Body of pancreas (tissue), 4 donors: ENCODE results near the gene RNF13. TPM values are rescaled to one million over a fixed set of nuclear protein-coding genes. Genes with fewer than 3 reads are reported as not detected.
"Not testable (repeated sequence)": the region's sequence is repeated elsewhere in the genome, so short reads cannot be mapped to it uniquely, and the experiment has no call there.

Experiments
- ATAC-seq: fragments of 150-250 bp; one replicate; pipeline ENCODE4 v1.9.1; 2016
- DNase-seq, 4 donors: peaks; one replicate each; pipeline ENCODE4 v3.0.0-alpha.2; 2019
- H3K27ac ChIP-seq, 4 donors: fragments of 200-600 bp; sonication (generic); 1 replicate in 3 of 4; 2 replicates in 1 of 4; pipeline versions ENCODE4 v1.5.1 to v1.6.1; 2016 to 2019; ENCODE audit warnings: mild to moderate bottlenecking in 1 of 4, mixed read lengths in 1 of 4, moderate library complexity in 1 of 4
- H3K27me3 ChIP-seq, 2 donors: fragments of 200-600 bp; sonication (generic); one replicate each; pipeline ENCODE4 v1.6.0; 2016; ENCODE audit warnings: mild to moderate bottlenecking in 1 of 2
- H3K36me3 ChIP-seq, 2 donors: fragments of 200-600 bp; sonication (generic); replicated peaks in 1 of 2; 2 replicates each; pipeline ENCODE4 v1.5.1; 2016; ENCODE audit warnings: low read depth in 2 of 2; ENCODE audit not compliant: insufficient read depth in 1 of 2
- H3K4me1 ChIP-seq: fragments of 200-600 bp; sonication (generic); one replicate; pipeline ENCODE4 v1.6.0; 2016
- H3K4me3 ChIP-seq, 2 donors: fragments of 200-600 bp; sonication (generic); 1 replicate in 1 of 2; 2 replicates in 1 of 2; pipeline ENCODE4 v1.5.1; 2016 to 2019
- H3K9me3 ChIP-seq, 3 donors: fragments of 200-600 bp; sonication (generic); 1 replicate in 2 of 3; 2 replicates in 1 of 3; pipeline ENCODE4 v1.5.1; 2016
- CTCF ChIP-seq, 7 experiments: fragments of 450-650 bp in 4 of 7; fragments of 200-600 bp in 3 of 7; sonication (generic) in 3 of 7; IDR thresholded peaks; one replicate each; pipeline ENCODE4 v1.5.1; 2016 to 2019; ENCODE audit warnings: antibody characterized with exemption in 7 of 7
- POLR2A ChIP-seq, 3 donors: fragments of 450-650 bp; IDR thresholded peaks; one replicate each; pipeline ENCODE4 v1.6.1; 2016; ENCODE audit warnings: antibody characterized with exemption in 3 of 3, mild to moderate bottlenecking in 2 of 3
- WGBS, 2 donors: methylation state at CpG; one replicate each; pipeline ENCODE4 v1.1.5; 2017; 5-methylcytosine and 5-hydroxymethylcytosine counted together
- intact Hi-C: fragments of 100-400 bp; cut with DNase I; formaldehyde crosslinking; loops from one replicate; pipeline ENCODE4 v1.15.1; 2023
- total RNA-seq, 2 donors: library from RNA; depleted of rRNA; stranded (reverse); fragments of >200 nt; gene quantifications; one replicate each; pipeline ENCODE4 v1.1.0, GENCODE V29; 2016

RNF13 gene
- total RNA-seq, 2 donors from 2014 or later: 26.4 to 52.4 TPM

DNA sequence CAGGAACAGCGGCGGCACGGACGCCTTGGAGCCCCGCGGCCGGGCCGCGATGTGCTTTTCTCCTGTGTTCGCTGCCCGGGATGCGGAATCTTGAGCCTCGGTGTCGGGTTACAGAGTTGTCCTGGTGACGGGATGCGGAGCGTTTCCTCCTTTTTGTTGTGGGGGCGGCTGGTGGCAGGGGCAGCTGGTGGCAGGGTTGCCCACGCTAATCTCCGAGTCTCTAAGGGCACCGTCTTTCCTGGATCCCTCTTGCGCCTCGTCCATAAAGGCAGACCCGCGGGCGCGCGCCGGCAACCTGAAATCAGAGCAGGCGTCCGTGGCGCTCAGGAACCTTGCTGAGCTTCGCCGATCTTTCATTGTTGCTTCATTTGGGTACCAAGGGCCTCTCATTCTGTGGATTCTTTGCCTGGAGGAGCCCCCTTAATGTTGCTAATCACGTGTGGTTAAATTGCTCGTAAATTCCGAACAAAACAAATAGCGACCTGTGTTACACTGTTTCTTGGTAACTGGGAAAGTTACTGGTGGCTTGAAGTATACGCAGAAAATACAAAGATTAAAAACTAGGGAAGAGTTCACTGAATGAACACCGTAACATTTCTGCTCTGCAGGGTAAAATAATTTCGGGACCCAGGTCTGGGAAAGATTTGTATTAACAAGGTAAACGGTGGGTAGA is 158.5 kb downstream of the RNF13 start:
- no peaks in the 10 kb centered on the region for H3K27me3 ChIP-seq
- peak; percentile 42 for ATAC-seq
- TF ChIP-seq CTCF (IDR thresholded peaks at IDR 0.05) (no peak), POLR2A (IDR thresholded peaks at IDR 0.05) (no peak)
- H3K4me1 ChIP-seq: peaks cover 28% of the 10 kb centered on the region
- peak overlapping the region; percentile 45 to 78 for H3K4me3 ChIP-seq
- H3K9me3 ChIP-seq: no peaks in the 10 kb centered on the region
- peak; percentile 34 to 67 (median 56) for DNase-seq
- 1% methylated on average over 17 to 42 of the region's 42 CpGs for WGBS, 2 donors
- intact Hi-C loops: loop anchor here (5.0 kb wide), 1 partner anchor 211 kb away; no protein-coding TSS in a partner anchor
- H3K27ac ChIP-seq: peak overlapping the region; percentile 59 to 85 (median 79)
- no peaks in the 10 kb centered on the region for H3K36me3 ChIP-seq

DNA sequence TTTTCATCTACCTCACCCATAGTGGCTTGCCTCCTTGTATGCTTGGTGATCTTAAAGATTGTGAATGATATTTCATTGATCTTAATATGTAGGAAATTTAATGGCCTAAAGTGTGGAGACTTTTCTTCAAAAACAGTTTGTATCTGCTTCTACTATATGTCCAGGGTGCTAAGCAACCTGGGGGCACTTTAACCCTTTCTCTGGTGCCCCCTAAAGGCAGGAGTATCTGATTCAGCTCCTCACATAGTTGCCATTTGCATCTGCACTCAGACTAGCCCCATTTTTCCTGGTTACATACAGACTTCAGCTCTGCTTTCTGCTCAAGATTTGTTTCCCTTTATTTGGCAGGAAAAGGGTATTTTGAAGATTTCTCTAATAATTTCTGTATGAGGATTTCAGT is 162.9 kb downstream of the RNF13 start:
- no peak for ATAC-seq
- TF ChIP-seq POLR2A (IDR thresholded peaks at IDR 0.05) (no peak), CTCF (IDR thresholded peaks at IDR 0.05) (no peak)
- peaks cover 7% of the 10 kb centered on the region for H3K4me1 ChIP-seq
- DNase-seq: no peak
- intact Hi-C loops: no loop called here
- no peaks in the 10 kb centered on the region for H3K9me3 ChIP-seq
- no peaks in the 10 kb centered on the region for H3K36me3 ChIP-seq
- H3K4me3 ChIP-seq: no peak overlapping the region
- no peaks in the 10 kb centered on the region for H3K27me3 ChIP-seq
- H3K27ac ChIP-seq: no peak overlapping the region

DNA sequence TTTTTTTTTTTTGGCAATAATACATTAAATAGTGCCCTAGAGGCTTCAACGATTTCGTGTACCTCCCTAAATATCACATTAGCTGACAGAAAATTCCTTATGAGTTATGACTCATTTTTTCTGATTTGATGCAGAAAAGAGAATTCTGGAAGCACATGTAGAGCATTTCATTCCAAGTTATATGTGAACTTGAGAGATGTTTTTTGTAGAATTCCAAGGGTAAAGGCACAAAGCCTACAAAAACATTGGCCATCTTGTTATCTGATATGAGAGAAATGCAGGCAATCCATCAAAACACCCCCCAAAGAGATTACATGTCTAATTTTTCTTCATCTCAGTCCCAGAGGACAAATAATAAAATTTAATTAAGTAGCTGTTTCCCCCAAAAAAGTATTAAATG is 164.4 kb downstream of the RNF13 start:
- intact Hi-C loops: no loop called here
- H3K9me3 ChIP-seq: no peaks in the 10 kb centered on the region
- no peaks in the 10 kb centered on the region for H3K27me3 ChIP-seq
- ATAC-seq (no peak), DNase-seq (no peak)
- H3K4me3 ChIP-seq: no peak overlapping the region
- no peaks in the 10 kb centered on the region for H3K36me3 ChIP-seq
- TF ChIP-seq CTCF (IDR thresholded peaks at IDR 0.05) (no peak), POLR2A (IDR thresholded peaks at IDR 0.05) (no peak)
- H3K4me1 ChIP-seq: no peaks in the 10 kb centered on the region
- no peak overlapping the region for H3K27ac ChIP-seq
- WGBS, 2 donors: 82 to 83% methylated on average over 2 of the region's 2 CpGs

DNA sequence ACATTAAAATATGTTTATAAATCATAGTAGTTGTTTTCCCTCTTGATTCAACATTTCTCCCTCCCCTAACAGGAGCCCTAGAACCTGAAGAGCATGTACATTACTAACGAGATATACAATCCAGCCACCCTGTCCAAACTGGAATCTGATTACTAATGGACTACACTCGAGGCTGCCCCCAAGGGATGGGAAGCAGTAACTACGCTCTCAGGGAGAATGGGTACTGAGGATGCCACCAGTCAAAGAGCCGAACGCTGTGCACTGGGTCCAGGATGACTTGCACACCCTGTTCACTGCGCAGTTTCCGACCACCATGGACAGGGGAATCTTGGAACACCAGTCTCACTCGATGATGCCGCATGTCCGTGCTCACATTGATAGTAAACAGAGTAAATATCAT is 169.0 kb downstream of the RNF13 start:
- H3K27ac ChIP-seq, H3K4me1 ChIP-seq, intact Hi-C loops, DNase-seq, H3K4me3 ChIP-seq, H3K36me3 ChIP-seq, H3K27me3 ChIP-seq, H3K9me3 ChIP-seq: not testable (repeated sequence)
- ATAC-seq: peak; percentile 48
- WGBS, 2 donors: 75% methylated on average over 5 of the region's 10 CpGs; no CpG with 5 or more reads in 1 of the 2 donors

DNA sequence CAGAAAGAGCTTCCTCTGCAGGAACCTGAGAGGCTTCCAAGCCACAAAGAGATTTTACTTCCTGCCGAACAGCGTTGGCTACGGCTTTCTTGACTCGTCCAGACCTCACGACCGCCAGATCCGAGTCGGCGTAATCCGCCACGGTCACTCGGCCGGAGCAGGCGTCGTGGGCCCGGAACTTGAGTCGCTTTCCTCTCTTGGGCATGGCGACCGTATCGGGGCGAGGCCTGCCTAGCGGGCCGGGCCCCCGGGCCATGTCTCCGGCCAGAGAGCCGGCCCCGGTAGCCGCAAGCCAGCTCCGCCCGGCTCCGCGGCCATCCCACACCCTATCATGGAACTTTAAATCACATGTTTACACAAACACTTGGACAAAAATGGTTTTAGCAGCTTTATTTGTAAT is 170.0 kb downstream of the RNF13 start:
- H3K9me3 ChIP-seq, H3K27me3 ChIP-seq, H3K4me1 ChIP-seq, H3K36me3 ChIP-seq, intact Hi-C loops, H3K27ac ChIP-seq, DNase-seq, H3K4me3 ChIP-seq: not testable (repeated sequence)
- whole genome bisulfite sequencing, 2 donors: 92% methylated on average over 24 to 32 of the region's 32 CpGs
- ATAC-seq: peak; percentile 15

DNA sequence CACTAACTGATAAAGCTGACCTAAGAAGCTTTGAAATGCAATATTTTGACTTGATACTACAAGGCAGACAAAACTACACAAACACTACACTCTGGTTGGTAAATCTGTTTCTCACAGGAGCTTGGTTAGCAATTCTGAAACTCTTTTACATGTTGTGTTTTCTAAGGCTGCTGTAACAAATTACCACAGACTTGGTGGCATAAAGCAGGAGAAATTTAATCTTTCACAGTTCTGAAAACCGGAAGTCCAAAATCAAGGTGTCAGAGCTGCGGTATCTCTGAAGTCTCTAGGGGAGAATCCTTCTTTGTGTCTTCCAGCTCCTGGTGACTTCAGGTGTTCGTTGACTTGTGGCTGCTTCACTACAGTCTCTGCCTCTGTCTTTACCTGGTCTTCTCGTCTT is 170.6 kb downstream of the RNF13 start:
- Histone ChIP-seq H3K4me3 (no peak overlapping the region), H3K27me3 (no peaks in the 10 kb centered on the region), H3K4me1 (no peaks in the 10 kb centered on the region), H3K27ac (no peak overlapping the region), H3K36me3 (no peaks in the 10 kb centered on the region), H3K9me3 (no peaks in the 10 kb centered on the region)
- TF ChIP-seq CTCF (IDR thresholded peaks at IDR 0.05) (no peak), POLR2A (IDR thresholded peaks at IDR 0.05) (no peak)
- ATAC-seq (no peak), DNase-seq (no peak)
- WGBS, 2 donors: 81 to 86% methylated on average over 4 of the region's 4 CpGs
- intact Hi-C loops: no loop called here
